Adipose tissue (tissue), 3 donors: ENCODE results near the gene KANSL1. TPM values are rescaled to one million over a fixed set of nuclear protein-coding genes. Genes with fewer than 3 reads are reported as not detected.

Experiments
- H3K27ac ChIP-seq: one replicate; pipeline ENCODE4 v1.5.1; 2013; ENCODE audit warnings: low read depth, low read length
- WGBS, 3 donors: extraction: QIAGEN DNeasy Blood & Tissue Kit; methylation state at CpG; one replicate each; pipeline ENCODE4 v1.1.7; 2013; 5-methylcytosine and 5-hydroxymethylcytosine counted together
- polyA plus RNA-seq, 3 donors: library from polyadenylated mRNA; stranded (reverse); fragments of 200-250 nt; gene quantifications; one replicate each; pipeline ENCODE4 v1.2.3, GENCODE V29; 2013
- donor health status: healthy with polysubstance abuse.
- donor health status: Bipolar disorder and iron deficiency.
- donor health status: healthy.

The KANSL1 gene
- polyA plus RNA-seq, 3 donors = 11.4 to 15.2 (median 14.3) TPM

- WGBS, 3 donors = 26 to 27% (median 27%) methylated on average over 8 of the region's 8 CpGs
- no peak overlapping the region for H3K27ac ChIP-seq
Measured at GRCh38 chr17:46002311-46002972, 190.8 kb downstream of the KANSL1 start.

- 77 to 83% (median 77%) methylated on average over 13 of the region's 13 CpGs for WGBS, 3 donors
- H3K27ac ChIP-seq = no peak overlapping the region
Measured at GRCh38 chr17:46001390-46002310, 191.6 kb downstream of the KANSL1 start.

- 72 to 77% (median 73%) methylated on average over 2 of the region's 2 CpGs for WGBS, 3 donors
- H3K27ac ChIP-seq = no peak overlapping the region
Measured at GRCh38 chr17:46000757-46001156, 192.5 kb downstream of the KANSL1 start.

- no peak overlapping the region for H3K27ac ChIP-seq
- 72 to 87% (median 75%) methylated on average over 7 of the region's 7 CpGs for WGBS, 3 donors
Measured at GRCh38 chr17:46000292-46000691, 192.9 kb downstream of the KANSL1 start.

- H3K27ac ChIP-seq = no peak overlapping the region
- 75 to 86% (median 83%) methylated on average over 9 of the region's 9 CpGs for WGBS, 3 donors
Measured at GRCh38 chr17:45999900-46000290, 193.3 kb downstream of the KANSL1 start.

- WGBS, 3 donors = 70 to 83% (median 81%) methylated on average over 8 of the region's 8 CpGs
- H3K27ac ChIP-seq = no peak within 1 kb of the TSS
Measured at GRCh38 chr17:45998987-45999899, 194.0 kb downstream of the KANSL1 start, which contains the start of gene STH. Gene STH (plus strand): TSS chr17:45999250. CDS start chr17:45999280, 30 bp downstream.

- H3K27ac ChIP-seq = no peak overlapping the region
- WGBS, 3 donors = 88 to 92% (median 92%) methylated on average over 9 of the region's 9 CpGs
Measured at GRCh38 chr17:45997624-45998023, 195.6 kb downstream of the KANSL1 start.

- WGBS, 3 donors = 83 to 91% (median 89%) methylated on average over 13 of the region's 13 CpGs
- no peak overlapping the region for H3K27ac ChIP-seq
Measured at GRCh38 chr17:45997166-45997565, 196.1 kb downstream of the KANSL1 start.

GRCh38 chr17:45996282-45996937 lies 196.8 kb downstream of the KANSL1 start:
- no peak overlapping the region for H3K27ac ChIP-seq
- WGBS, 3 donors = 82 to 85% (median 84%) methylated on average over 31 of the region's 31 CpGs

GRCh38 chr17:45995627-45996270 lies 197.5 kb downstream of the KANSL1 start:
- WGBS, 3 donors = 79 to 86% (median 81%) methylated on average over 14 of the region's 14 CpGs
- H3K27ac ChIP-seq = no peak overlapping the region

GRCh38 chr17:45994987-45995386 lies 198.2 kb downstream of the KANSL1 start:
- WGBS, 3 donors = 91 to 97% (median 96%) methylated on average over 8 of the region's 8 CpGs
- H3K27ac ChIP-seq = no peak overlapping the region

GRCh38 chr17:45993962-45994627 lies 199.1 kb downstream of the KANSL1 start:
- H3K27ac ChIP-seq = no peak overlapping the region
- 86 to 94% (median 89%) methylated on average over 16 of the region's 16 CpGs for WGBS, 3 donors

GRCh38 chr17:45992904-45993303 lies 200.3 kb downstream of the KANSL1 start:
- H3K27ac ChIP-seq = no peak overlapping the region
- 87 to 88% (median 88%) methylated on average over 9 to 10 of the region's 10 CpGs for WGBS, 3 donors

- H3K27ac ChIP-seq = no peak overlapping the region
- 65 to 72% (median 70%) methylated on average over 6 of the region's 6 CpGs for WGBS, 3 donors
Measured at GRCh38 chr17:45992175-45992574, 201.1 kb downstream of the KANSL1 start.

- H3K27ac ChIP-seq = no peak overlapping the region
- WGBS, 3 donors = 83 to 89% (median 87%) methylated on average over 10 of the region's 10 CpGs
Measured at GRCh38 chr17:45991341-45991740, 201.9 kb downstream of the KANSL1 start.

GRCh38 chr17:45990886-45991285 lies 202.3 kb downstream of the KANSL1 start:
- no peak overlapping the region for H3K27ac ChIP-seq
- WGBS, 3 donors = 77 to 93% (median 82%) methylated on average over 6 of the region's 6 CpGs

GRCh38 chr17:45989759-45990158 lies 203.5 kb downstream of the KANSL1 start:
- WGBS, 3 donors = 73 to 85% (median 74%) methylated on average over 3 of the region's 3 CpGs
- H3K27ac ChIP-seq = no peak overlapping the region
